ENCODE data around the gene STXBP6. TPM values are rescaled to one million over a fixed set of nuclear protein-coding genes. Genes with fewer than 3 reads are reported as not detected.

STXBP6 gene
- total and polyA plus RNA-seq, 2 of the 13 experiments (the other 11 are each of a cell fraction or from before 2014, with no cell fraction given) = 35.3 to 42.8 TPM

- TF ChIP-seq ZBTB4 (CRISPR knock-in tag; IDR thresholded peaks at IDR 0.05; ENCODE audit: borderline replicate concordance) (no peak), PITX1 (CRISPR knock-in tag; IDR thresholded peaks at IDR 0.05) (peak; percentile 7; the same call in 1 of the 2 replicates), ZNF816 (CRISPR knock-in tag; IDR thresholded peaks at IDR 0.05; ENCODE audit: borderline replicate concordance) (no peak), E2F2 (CRISPR knock-in tag; IDR thresholded peaks at IDR 0.05; ENCODE audit: borderline replicate concordance) (no peak), ZNF367 (CRISPR knock-in tag; IDR thresholded peaks at IDR 0.05; ENCODE audit: borderline replicate concordance) (no peak; the same call in 1 of the 2 replicates), ZNF296 (CRISPR knock-in tag; conservative IDR thresholded peaks at IDR 0.05) (no peak), HNF1A (IDR thresholded peaks at IDR 0.05; ENCODE audit: low read depth) (no peak), HNF1A (CRISPR knock-in tag; IDR thresholded peaks at IDR 0.05; ENCODE audit: borderline replicate concordance) (no peak), PLRG1 (conservative IDR thresholded peaks at IDR 0.05) (no peak), LCORL (IDR thresholded peaks at IDR 0.05) (no peak), LCORL (CRISPR knock-in tag; IDR thresholded peaks at IDR 0.05) (0 out of 2 replicates have a peak, but pooled peaks have one; percentile 58), ZBTB38 (CRISPR knock-in tag; IDR thresholded peaks at IDR 0.05) (peak; percentile 93; the same call in 1 of the 2 replicates), ZNF331 (CRISPR knock-in tag; IDR thresholded peaks at IDR 0.05) (peak; percentile 65; the same call in 1 of the 2 replicates), KLF13 (CRISPR knock-in tag; IDR thresholded peaks at IDR 0.05) (no peak), TRIM22 (IDR thresholded peaks at IDR 0.05) (no peak), ZNF572 (CRISPR knock-in tag; IDR thresholded peaks at IDR 0.05) (peak; percentile 83; the same call in 1 of the 2 replicates), HDAC1 (CRISPR knock-in tag; IDR thresholded peaks at IDR 0.05) (no peak), ZNF580 (CRISPR knock-in tag; IDR thresholded peaks at IDR 0.05; ENCODE audit: borderline replicate concordance, low read depth) (no peak), SNAPC5 (CRISPR knock-in tag; IDR thresholded peaks at IDR 0.05; ENCODE audit: borderline replicate concordance) (no peak)
These were observed 7.3 kb downstream of the STXBP6 start (continued) for GRCh38 chr14:25042362-25043299.

Data from HepG2 (cell line).